Liver (tissue), 9 donors: ENCODE data around the gene CASR. TPM values are rescaled to one million over a fixed set of nuclear protein-coding genes. Genes with fewer than 3 reads are reported as not detected.

ENCODE experiments used
- DNase-seq: peaks from one replicate; pipeline ENCODE4 v3.0.0-alpha.2; 2017; ENCODE audit warnings: low spot score
- H3K27ac ChIP-seq, 2 donors: one replicate each; pipeline ENCODE4 v1.7.0; 2013; ENCODE audit warnings: inconsistent platforms in 2 of 2, low read length in 2 of 2, control low read depth in 1 of 2, low read depth in 1 of 2, mild to moderate bottlenecking in 1 of 2
- H3K27me3 ChIP-seq, 4 donors: one replicate each; pipeline versions ENCODE4 v1.6.1 to v1.7.0; 2013; ENCODE audit warnings: low read length in 3 of 4, inconsistent platforms in 1 of 4, mild to moderate bottlenecking in 1 of 4, moderate library complexity in 1 of 4; ENCODE audit not compliant: control insufficient read depth in 4 of 4, insufficient read depth in 4 of 4
- H3K36me3 ChIP-seq, 4 donors: one replicate each; pipeline versions ENCODE4 v1.6.1 to v1.7.0; 2013; ENCODE audit warnings: low read length in 3 of 4, mild to moderate bottlenecking in 3 of 4, low read depth in 1 of 4, moderate library complexity in 1 of 4; ENCODE audit not compliant: control insufficient read depth in 4 of 4, insufficient read depth in 3 of 4
- H3K4me1 ChIP-seq, 4 donors: one replicate each; pipeline versions ENCODE4 v1.6.1 to v1.7.0; 2013; ENCODE audit warnings: low read length in 3 of 4, mild to moderate bottlenecking in 3 of 4, moderate library complexity in 1 of 4; ENCODE audit not compliant: control insufficient read depth in 4 of 4, insufficient read depth in 4 of 4
- H3K4me3 ChIP-seq, 3 donors: one replicate each; pipeline versions ENCODE4 v1.6.1 to v1.7.0; 2013; ENCODE audit warnings: low read length in 3 of 3, control low read depth in 1 of 3, low read depth in 1 of 3, mild to moderate bottlenecking in 1 of 3
- H3K9ac ChIP-seq, 2 donors: one replicate each; pipeline ENCODE4 v1.7.0; 2013; ENCODE audit warnings: low read length in 2 of 2, mild to moderate bottlenecking in 2 of 2, moderate library complexity in 2 of 2, control low read depth in 1 of 2, low read depth in 1 of 2
- H3K9me3 ChIP-seq, 4 donors: one replicate each; pipeline versions ENCODE4 v1.6.1 to v1.7.0; 2013; ENCODE audit warnings: low read length in 3 of 4; ENCODE audit not compliant: control insufficient read depth in 4 of 4
- EGR1 ChIP-seq, 2 donors: IDR thresholded peaks; 2 replicates each; pipeline ENCODE4 v1.6.1; 2016 to 2018; ENCODE audit warnings: antibody characterized with exemption in 2 of 2, low read depth in 2 of 2
- FOXA1 ChIP-seq: IDR thresholded peaks from 2 replicates; pipeline ENCODE4 v1.6.1; 2016; ENCODE audit warnings: antibody characterized with exemption
- FOXA2 ChIP-seq: IDR thresholded peaks from 2 replicates; pipeline ENCODE4 v1.6.1; 2016; ENCODE audit warnings: antibody characterized with exemption
- GABPA ChIP-seq, 2 donors: IDR thresholded peaks in 1 of 2; conservative IDR thresholded peaks in 1 of 2; 2 replicates each; pipeline ENCODE4 v1.6.1; 2016; ENCODE audit warnings: antibody characterized with exemption in 2 of 2, mild to moderate bottlenecking in 1 of 2, moderate library complexity in 1 of 2
- HNF4A ChIP-seq, 2 donors: conservative IDR thresholded peaks; 2 replicates each; pipeline ENCODE4 v1.6.1; 2016; ENCODE audit warnings: antibody characterized with exemption in 2 of 2, mild to moderate bottlenecking in 2 of 2
- HNF4G ChIP-seq: IDR thresholded peaks from 2 replicates; pipeline ENCODE4 v1.6.1; 2016; ENCODE audit warnings: antibody characterized with exemption
- JUND ChIP-seq, 2 donors: IDR thresholded peaks; 2 replicates each; pipeline ENCODE4 v1.6.1; 2016; ENCODE audit warnings: antibody characterized with exemption in 2 of 2
- NR2F2 ChIP-seq: IDR thresholded peaks from 2 replicates; pipeline ENCODE4 v1.6.1; 2016; ENCODE audit warnings: antibody characterized with exemption
- RAD21 ChIP-seq, 2 donors: IDR thresholded peaks; 2 replicates each; pipeline ENCODE4 v1.6.1; 2016; ENCODE audit warnings: antibody characterized with exemption in 2 of 2, mild to moderate bottlenecking in 2 of 2
- RXRA ChIP-seq, 2 donors: IDR thresholded peaks; 2 replicates each; pipeline ENCODE4 v1.6.1; 2017 to 2018; ENCODE audit warnings: antibody characterized with exemption in 2 of 2, mild to moderate bottlenecking in 1 of 2
- SP1 ChIP-seq: IDR thresholded peaks from 2 replicates; pipeline ENCODE4 v1.6.1; 2018; ENCODE audit warnings: antibody characterized with exemption, mild to moderate bottlenecking
- TAF1 ChIP-seq: conservative IDR thresholded peaks from 2 replicates; pipeline ENCODE4 v1.6.1; 2016; ENCODE audit warnings: antibody characterized with exemption, mild to moderate bottlenecking
- YY1 ChIP-seq: IDR thresholded peaks from 2 replicates; pipeline ENCODE4 v1.6.1; 2016; ENCODE audit warnings: antibody characterized with exemption, mild to moderate bottlenecking
- WGBS: extraction: QIAGEN DNeasy Blood & Tissue Kit; methylation state at CpG from one replicate; pipeline ENCODE4 v1.1.7; 2013; 5-methylcytosine and 5-hydroxymethylcytosine counted together
- polyA plus RNA-seq, 2 donors: library from polyadenylated mRNA; stranded (reverse) in 1 of 2; unstranded in 1 of 2; fragments of 200-250 nt in 1 of 2; fragments of >200 nt in 1 of 2; fragmentation: Nextera tagmentation in 1 of 2; extraction: Ambion mirVana in 1 of 2; gene quantifications; one replicate each; pipeline versions ENCODE4 v1.2.1 to v1.2.3, GENCODE V29; 2013 to 2015
- total RNA-seq, 2 donors: library from RNA; depleted of rRNA; stranded (reverse); fragments of >200 nt; gene quantifications; one replicate each; pipeline ENCODE4 v1.2.3, GENCODE V29; 2014
- TF ChIP-seq, protein P1 (sequence below): fragments of 150-350 bp; IDR thresholded peaks from 2 replicates; pipeline ENCODE4 v1.5.1; 2017; ENCODE audit warnings: improper control_type of control experiment, low read depth, low read length; ENCODE audit not compliant: missing input control
- TF ChIP-seq, protein P2 (sequence below): IDR thresholded peaks from 2 replicates; pipeline ENCODE4 v1.6.1; 2016; ENCODE audit warnings: antibody characterized with exemption
- TF ChIP-seq, protein P3 (sequence below): IDR thresholded peaks from 2 replicates; pipeline ENCODE4 v1.6.1; 2016; ENCODE audit warnings: antibody characterized with exemption
- TF ChIP-seq, protein P4 (sequence below): IDR thresholded peaks from 2 replicates; pipeline ENCODE4 v1.6.1; 2016; ENCODE audit warnings: antibody characterized with exemption
- TF ChIP-seq, protein P5 (sequence below): IDR thresholded peaks from 2 replicates; pipeline ENCODE4 v1.6.1; 2016; ENCODE audit warnings: antibody characterized with exemption, mild to moderate bottlenecking
- donor health status: healthy.
- donor health status: healthy.
- donor health status: healthy.
- donor health status: healthy.
- donor health status: healthy.

The CASR gene
- total and polyA plus RNA-seq, 4 donors, result 0.05 to 0.29 (median 0.14) TPM

DNA sequence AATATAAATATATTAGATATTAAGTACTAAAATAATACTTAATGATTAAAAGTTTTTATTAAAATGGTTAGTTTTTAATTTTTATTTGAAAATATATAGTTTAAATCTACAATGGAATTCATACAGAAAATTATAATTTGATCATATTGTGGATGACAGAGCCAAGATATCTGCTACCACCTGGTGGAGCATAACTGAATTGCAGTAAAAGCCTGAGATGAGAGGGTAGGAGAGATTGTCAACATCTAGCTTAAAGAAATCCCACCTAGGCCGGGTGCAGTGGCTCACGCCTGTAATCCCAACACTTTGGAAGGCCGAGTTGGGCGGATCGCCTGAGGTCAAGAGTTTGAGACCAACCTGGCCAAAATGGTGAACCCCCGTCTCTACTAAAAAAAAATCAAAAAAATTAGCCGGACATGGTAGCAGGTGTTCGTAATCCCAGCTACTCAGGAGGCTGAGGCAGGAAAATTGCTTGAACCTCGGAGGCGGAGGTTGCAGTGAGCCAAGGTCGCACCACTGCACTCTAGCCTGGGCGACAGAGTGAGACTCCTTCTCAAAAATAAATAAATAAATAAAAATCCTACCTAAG is 116.5 kb downstream of the CASR start:
- TF ChIP-seq SP1, result no peak
- TF ChIP-seq, protein P1, sequence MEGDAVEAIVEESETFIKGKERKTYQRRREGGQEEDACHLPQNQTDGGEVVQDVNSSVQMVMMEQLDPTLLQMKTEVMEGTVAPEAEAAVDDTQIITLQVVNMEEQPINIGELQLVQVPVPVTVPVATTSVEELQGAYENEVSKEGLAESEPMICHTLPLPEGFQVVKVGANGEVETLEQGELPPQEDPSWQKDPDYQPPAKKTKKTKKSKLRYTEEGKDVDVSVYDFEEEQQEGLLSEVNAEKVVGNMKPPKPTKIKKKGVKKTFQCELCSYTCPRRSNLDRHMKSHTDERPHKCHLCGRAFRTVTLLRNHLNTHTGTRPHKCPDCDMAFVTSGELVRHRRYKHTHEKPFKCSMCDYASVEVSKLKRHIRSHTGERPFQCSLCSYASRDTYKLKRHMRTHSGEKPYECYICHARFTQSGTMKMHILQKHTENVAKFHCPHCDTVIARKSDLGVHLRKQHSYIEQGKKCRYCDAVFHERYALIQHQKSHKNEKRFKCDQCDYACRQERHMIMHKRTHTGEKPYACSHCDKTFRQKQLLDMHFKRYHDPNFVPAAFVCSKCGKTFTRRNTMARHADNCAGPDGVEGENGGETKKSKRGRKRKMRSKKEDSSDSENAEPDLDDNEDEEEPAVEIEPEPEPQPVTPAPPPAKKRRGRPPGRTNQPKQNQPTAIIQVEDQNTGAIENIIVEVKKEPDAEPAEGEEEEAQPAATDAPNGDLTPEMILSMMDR, result peak; percentile 49
- peak in 1 of 2 donors; percentile 59 for TF ChIP-seq RAD21 (IDR thresholded peaks at IDR 0.05)
- Histone ChIP-seq H3K9ac (no peak overlapping the region), H3K27ac (no peak overlapping the region), H3K4me1 (peaks cover 0 to 8% (median 1%) of the 10 kb centered on the region in 4 donors), H3K27me3 (no peaks in the 10 kb centered on the region), H3K36me3 (no peaks in the 10 kb centered on the region), H3K9me3 (peaks cover 0 to 3% (median 1%) of the 10 kb centered on the region in 4 donors), H3K4me3 (no peak overlapping the region)
- no peak for DNase-seq
- WGBS, result 90% methylated on average over 12 of the region's 12 CpGs

DNA sequence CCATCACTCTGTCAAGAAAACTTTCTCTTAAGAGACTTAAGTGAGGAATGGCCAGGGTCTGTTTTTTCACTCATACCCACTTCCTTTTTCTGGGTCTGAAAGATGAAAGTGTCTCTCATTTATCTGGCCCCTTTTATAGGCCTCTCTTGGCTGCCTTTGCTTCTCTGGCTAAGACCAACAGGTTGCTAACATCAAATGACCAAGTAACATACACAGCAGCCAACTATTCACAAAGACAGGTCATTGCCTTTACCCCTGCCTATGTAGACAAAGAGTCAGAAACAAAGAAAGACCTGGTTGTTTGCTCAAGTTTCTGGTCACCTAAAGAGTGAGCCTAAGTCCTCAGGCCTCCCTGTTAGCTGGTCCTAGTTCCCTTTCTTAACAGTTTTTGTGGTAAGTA is 117.6 kb downstream of the CASR start:
- Histone ChIP-seq H3K9me3 (peaks cover 0 to 3% (median 1%) of the 10 kb centered on the region in 4 donors), H3K4me3 (no peak overlapping the region), H3K27ac (no peak overlapping the region), H3K27me3 (no peaks in the 10 kb centered on the region), H3K9ac (no peak overlapping the region), H3K36me3 (no peaks in the 10 kb centered on the region), H3K4me1 (peaks cover 0 to 12% (median 6%) of the 10 kb centered on the region in 4 donors)
- TF ChIP-seq GABPA (IDR thresholded peaks at IDR 0.05 in 1 of 2, conservative IDR thresholded peaks at IDR 0.05 in 1 of 2) (no peak), RXRA (IDR thresholded peaks at IDR 0.05) (no peak), TAF1 (no peak), FOXA2 (no peak), YY1 (no peak), FOXA1 (no peak), EGR1 (IDR thresholded peaks at IDR 0.05; ENCODE audit: low read depth in 2 of 2) (no peak), NR2F2 (no peak), JUND (IDR thresholded peaks at IDR 0.05) (no peak), HNF4G (no peak), RAD21 (IDR thresholded peaks at IDR 0.05) (no peak), HNF4A (conservative IDR thresholded peaks at IDR 0.05) (no peak), SP1 (no peak)
- TF ChIP-seq, protein P1, result no peak
- TF ChIP-seq, protein P2, sequence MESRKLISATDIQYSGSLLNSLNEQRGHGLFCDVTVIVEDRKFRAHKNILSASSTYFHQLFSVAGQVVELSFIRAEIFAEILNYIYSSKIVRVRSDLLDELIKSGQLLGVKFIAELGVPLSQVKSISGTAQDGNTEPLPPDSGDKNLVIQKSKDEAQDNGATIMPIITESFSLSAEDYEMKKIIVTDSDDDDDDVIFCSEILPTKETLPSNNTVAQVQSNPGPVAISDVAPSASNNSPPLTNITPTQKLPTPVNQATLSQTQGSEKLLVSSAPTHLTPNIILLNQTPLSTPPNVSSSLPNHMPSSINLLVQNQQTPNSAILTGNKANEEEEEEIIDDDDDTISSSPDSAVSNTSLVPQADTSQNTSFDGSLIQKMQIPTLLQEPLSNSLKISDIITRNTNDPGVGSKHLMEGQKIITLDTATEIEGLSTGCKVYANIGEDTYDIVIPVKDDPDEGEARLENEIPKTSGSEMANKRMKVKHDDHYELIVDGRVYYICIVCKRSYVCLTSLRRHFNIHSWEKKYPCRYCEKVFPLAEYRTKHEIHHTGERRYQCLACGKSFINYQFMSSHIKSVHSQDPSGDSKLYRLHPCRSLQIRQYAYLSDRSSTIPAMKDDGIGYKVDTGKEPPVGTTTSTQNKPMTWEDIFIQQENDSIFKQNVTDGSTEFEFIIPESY, result no peak
- TF ChIP-seq, protein P3, sequence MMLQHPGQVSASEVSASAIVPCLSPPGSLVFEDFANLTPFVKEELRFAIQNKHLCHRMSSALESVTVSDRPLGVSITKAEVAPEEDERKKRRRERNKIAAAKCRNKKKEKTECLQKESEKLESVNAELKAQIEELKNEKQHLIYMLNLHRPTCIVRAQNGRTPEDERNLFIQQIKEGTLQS, result no peak
- TF ChIP-seq, protein P4, sequence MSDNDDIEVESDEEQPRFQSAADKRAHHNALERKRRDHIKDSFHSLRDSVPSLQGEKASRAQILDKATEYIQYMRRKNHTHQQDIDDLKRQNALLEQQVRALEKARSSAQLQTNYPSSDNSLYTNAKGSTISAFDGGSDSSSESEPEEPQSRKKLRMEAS, result no peak
- TF ChIP-seq, protein P5, sequence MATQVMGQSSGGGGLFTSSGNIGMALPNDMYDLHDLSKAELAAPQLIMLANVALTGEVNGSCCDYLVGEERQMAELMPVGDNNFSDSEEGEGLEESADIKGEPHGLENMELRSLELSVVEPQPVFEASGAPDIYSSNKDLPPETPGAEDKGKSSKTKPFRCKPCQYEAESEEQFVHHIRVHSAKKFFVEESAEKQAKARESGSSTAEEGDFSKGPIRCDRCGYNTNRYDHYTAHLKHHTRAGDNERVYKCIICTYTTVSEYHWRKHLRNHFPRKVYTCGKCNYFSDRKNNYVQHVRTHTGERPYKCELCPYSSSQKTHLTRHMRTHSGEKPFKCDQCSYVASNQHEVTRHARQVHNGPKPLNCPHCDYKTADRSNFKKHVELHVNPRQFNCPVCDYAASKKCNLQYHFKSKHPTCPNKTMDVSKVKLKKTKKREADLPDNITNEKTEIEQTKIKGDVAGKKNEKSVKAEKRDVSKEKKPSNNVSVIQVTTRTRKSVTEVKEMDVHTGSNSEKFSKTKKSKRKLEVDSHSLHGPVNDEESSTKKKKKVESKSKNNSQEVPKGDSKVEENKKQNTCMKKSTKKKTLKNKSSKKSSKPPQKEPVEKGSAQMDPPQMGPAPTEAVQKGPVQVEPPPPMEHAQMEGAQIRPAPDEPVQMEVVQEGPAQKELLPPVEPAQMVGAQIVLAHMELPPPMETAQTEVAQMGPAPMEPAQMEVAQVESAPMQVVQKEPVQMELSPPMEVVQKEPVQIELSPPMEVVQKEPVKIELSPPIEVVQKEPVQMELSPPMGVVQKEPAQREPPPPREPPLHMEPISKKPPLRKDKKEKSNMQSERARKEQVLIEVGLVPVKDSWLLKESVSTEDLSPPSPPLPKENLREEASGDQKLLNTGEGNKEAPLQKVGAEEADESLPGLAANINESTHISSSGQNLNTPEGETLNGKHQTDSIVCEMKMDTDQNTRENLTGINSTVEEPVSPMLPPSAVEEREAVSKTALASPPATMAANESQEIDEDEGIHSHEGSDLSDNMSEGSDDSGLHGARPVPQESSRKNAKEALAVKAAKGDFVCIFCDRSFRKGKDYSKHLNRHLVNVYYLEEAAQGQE, result no peak
- no peak for DNase-seq
